ENCODE results near the gene AMY2B. TPM values are rescaled to one million over a fixed set of nuclear protein-coding genes. Genes with fewer than 3 reads are reported as not detected.
"Not testable (repeated sequence)": the region's sequence is repeated elsewhere in the genome, so short reads cannot be mapped to it uniquely, and the experiment has no call there.

The AMY2B gene
- total RNA-seq, 1 donor from 2014 or later, result 14.6 TPM

GRCh38 chr1:103616994-103617477 is 45.6 kb downstream of the AMY2B start, which contains the start of gene AMY2A:
AMY2A (plus strand) TSS chr1:103617427; CDS start chr1:103617441, 14 bp downstream.
- not testable (repeated sequence) for DNase-seq (ENCODE audit: low spot score)

- not testable (repeated sequence) for DNase-seq (ENCODE audit: low spot score)
Measured at GRCh38 chr1:103627436-103627835, 56.0 kb downstream of the AMY2B start.

Other genes starting within 250 kb of the AMY2B start
- 26.3 TPM for gene RNPC3, start 45.9 kb upstream of the AMY2B start, total RNA-seq
- 0.98 TPM for gene AMY2A, start 45.8 kb downstream of the AMY2B start, total RNA-seq
- gene AMY1A, start 84.2 kb downstream of the AMY2B start, total RNA-seq, result not detected
- gene AMY1B, start 124.6 kb downstream of the AMY2B start, total RNA-seq, result not detected
- gene AMY1C, start 178.3 kb downstream of the AMY2B start, total RNA-seq, result not detected